A673 (cell line): ENCODE data around the gene TLR8.

Experiments used
- EZH2 ChIP-seq: fragments of 200-600 bp; sonication (generic); IDR thresholded peaks from 2 replicates; pipeline ENCODE4 v1.6.1; 2017; ENCODE audit warnings: borderline replicate concordance, low read depth, mild to moderate bottlenecking, mixed read lengths, antibody characterized with exemption, low read length; ENCODE audit not compliant: poor library complexity, severe bottlenecking
- TF ChIP-seq, protein P1 (sequence below): fragments of 300-800, 200-600 bp; sonication (generic); conservative IDR thresholded peaks from 2 replicates; pipeline ENCODE4 v1.5.1; 2017; ENCODE audit warnings: low read depth, mild to moderate bottlenecking, antibody characterized with exemption, low read length, moderate library complexity, mixed read lengths

DNA sequence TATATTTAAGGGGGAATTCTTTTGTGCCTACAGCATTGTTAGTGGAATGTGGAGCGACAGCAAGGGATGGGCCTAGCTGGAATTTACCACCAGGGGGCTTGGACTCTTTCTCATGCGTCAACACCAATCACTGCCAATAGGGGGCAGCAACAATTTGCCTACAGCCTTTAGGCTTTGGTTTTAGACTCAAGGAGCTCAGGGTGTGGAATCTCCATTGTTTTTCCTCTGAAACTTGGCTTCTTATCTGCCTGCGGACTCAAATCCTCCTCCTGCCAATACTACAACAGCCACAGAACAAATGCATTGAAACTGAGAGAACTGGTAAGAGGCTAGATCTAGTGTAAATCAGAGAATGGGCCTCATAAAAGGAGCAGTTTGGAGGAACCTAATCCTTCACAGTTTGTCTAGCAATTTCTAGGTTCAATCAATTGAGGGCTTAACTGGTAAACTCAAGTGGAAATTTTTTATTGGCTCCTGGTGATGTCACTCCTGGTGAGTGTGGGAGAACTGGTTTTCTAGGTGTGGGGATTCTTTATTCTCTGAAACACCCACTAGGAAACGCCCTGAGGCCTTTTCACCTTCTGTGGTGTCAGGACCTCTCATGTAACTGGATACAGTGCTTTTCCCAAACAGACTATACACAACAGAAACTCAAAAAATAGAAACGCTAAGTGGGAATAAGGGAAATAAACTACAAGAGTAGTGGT, 40.6 kb downstream of the TLR8 start:
- TF ChIP-seq, protein P1, sequence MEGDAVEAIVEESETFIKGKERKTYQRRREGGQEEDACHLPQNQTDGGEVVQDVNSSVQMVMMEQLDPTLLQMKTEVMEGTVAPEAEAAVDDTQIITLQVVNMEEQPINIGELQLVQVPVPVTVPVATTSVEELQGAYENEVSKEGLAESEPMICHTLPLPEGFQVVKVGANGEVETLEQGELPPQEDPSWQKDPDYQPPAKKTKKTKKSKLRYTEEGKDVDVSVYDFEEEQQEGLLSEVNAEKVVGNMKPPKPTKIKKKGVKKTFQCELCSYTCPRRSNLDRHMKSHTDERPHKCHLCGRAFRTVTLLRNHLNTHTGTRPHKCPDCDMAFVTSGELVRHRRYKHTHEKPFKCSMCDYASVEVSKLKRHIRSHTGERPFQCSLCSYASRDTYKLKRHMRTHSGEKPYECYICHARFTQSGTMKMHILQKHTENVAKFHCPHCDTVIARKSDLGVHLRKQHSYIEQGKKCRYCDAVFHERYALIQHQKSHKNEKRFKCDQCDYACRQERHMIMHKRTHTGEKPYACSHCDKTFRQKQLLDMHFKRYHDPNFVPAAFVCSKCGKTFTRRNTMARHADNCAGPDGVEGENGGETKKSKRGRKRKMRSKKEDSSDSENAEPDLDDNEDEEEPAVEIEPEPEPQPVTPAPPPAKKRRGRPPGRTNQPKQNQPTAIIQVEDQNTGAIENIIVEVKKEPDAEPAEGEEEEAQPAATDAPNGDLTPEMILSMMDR = peak; percentile 99
- no peak for TF ChIP-seq EZH2
